GM18858 (cell line): ENCODE results near the gene GJA4.
"Not testable (repeated sequence)": the region's sequence is repeated elsewhere in the genome, so short reads cannot be mapped to it uniquely, and the experiment has no call there.

Source experiments
- ATAC-seq: cut with Tn5 transposase; IDR thresholded peaks from one replicate; pipeline ENCODE4 v1.9.1; 2021; ENCODE audit not compliant: unreplicated experiment

GJA4 gene

DNA sequence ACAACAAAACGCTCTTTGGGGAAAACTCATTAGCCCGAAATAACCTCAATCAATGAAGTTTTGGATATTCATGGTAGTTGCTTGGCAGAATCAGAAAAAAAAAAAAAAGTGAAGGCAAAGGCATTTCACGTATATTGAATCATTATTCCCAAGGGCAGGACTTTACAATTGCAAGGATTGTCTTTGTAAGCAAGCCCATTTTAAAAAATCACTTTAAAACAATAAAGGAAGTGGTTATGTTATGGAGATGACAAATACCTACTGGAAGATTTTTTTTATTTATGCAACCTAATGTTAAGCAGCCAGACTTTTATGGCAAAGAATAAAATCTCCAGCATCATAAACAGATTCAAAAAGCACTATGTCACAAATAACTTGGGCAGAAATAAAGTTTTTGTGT lies 23.9 kb upstream of the GJA4 start:
- no peak for ATAC-seq

DNA sequence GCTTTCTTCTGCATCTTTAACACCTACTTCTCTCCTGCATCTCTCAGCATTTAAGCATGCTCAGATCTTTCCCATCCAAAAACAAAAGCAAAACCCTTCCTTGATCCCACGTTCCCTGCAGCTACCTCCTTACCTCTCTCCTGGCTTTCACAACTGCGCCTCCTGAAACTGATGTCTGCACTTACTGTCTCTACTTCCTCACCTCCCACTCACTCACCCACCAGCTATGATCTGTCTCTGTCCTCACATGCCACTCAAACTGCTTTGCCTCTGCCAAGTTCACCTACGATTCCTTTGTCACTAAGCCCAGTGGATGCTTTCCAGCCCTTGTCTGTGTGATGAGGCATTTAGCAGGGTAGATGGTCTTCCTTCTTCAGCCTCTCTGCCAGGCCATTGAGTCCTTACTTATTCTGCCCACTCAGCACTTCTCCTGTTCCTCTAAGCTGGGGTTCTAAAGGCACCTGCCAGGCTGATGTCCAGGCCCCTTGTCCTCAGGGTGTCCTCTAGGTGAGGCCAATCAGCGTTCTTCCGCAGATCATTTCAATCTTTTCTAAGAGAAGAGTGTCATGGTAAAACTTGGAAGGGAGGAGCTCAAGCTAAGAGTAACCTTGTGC lies 21.8 kb upstream of the GJA4 start:
- ATAC-seq: no peak

DNA sequence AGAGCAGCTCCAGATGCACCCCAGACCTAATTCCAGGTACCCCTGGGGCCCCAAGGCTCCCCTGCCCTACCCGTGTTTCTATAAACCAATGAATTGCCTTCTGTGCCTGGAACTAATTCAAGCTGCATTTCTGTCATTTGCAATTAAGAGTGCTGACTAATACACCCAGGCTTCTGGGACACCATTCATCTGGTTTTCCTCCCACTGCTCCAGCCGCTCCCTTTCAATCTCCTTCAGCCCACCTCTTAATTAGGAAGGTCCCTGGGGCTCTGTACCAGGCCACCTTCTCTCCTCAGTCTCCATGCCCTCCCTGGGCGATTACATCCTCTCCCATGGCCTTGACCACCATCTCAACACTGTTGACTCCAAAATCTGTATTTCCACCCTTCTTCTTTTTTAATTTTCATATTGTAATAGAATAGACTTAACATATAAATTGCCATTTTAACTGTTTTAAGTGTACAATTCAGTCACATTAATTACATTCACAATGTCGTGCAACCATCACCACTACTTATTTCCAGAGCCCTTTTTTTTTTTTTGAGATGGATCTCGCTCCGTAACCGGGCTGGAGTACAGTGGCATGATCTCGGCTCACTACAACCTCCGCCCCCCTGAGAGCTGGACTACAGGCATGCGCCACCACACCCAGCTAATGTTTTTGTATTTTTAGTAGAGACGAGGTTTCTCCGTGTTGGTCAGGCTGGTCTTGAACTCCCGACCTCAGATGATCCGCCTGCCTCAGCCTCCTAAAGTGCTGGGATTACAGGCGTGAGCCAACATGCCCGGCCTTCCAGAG lies 21.0 kb upstream of the GJA4 start:
- no peak for ATAC-seq

DNA sequence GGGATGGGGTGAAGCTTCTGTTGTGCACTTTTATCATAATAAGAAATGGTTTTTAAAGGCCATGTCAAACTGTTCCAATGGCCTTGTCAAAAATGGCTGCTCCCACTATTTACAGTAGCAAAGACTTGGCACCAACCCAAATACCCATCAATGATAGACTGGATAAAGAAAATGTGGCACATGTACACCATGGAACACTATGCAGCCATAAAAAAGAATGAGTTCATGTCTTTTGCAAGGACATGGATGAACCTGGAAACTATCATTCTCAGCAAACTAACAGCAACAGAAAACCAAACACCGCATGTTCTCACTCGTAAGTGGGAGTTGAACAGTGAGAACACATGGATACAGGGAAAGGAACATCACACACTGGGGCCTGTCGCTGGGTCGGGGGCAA lies 19.7 kb upstream of the GJA4 start:
- not testable (repeated sequence) for ATAC-seq

DNA sequence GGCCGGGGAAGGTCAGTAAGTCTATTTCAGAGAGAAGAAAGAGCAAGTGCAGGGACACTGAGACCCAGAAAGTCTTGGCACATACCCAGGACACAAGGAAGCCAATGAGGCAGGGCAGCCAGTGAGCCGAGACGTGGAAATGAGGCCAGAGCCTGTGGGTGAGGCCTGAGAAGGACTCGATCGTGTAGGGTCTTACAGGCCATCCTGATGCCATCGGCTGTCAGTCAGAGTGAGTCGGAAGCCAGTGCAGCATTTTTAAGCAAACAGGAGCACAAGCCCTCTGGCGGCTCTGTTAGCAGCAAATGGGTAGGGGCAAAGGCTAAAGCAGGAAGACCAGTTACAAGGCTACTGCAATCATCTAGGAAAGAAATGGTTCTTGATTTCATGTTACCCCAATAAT lies 17.8 kb upstream of the GJA4 start:
- ATAC-seq: no peak

DNA sequence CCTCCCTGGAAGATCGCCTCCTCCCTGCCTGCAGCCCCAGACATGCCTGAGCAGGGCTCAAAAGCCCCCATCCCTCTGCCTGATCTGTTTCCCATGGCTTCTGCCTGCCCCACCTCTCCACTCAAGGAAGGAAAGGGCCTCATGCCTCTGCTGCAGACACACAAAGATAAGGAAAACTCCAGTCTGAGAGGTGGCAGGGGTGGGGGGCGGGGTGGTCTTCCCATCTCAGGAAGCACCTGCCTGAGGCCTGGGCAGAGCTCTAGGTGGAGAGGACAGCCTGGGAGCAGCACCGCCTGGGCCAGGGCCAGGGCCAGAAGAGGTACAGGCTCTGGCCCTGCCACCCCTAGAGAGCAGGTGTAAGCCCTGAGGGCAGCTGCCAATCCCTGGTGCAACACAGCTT lies 15.9 kb upstream of the GJA4 start:
- ATAC-seq: no peak

DNA sequence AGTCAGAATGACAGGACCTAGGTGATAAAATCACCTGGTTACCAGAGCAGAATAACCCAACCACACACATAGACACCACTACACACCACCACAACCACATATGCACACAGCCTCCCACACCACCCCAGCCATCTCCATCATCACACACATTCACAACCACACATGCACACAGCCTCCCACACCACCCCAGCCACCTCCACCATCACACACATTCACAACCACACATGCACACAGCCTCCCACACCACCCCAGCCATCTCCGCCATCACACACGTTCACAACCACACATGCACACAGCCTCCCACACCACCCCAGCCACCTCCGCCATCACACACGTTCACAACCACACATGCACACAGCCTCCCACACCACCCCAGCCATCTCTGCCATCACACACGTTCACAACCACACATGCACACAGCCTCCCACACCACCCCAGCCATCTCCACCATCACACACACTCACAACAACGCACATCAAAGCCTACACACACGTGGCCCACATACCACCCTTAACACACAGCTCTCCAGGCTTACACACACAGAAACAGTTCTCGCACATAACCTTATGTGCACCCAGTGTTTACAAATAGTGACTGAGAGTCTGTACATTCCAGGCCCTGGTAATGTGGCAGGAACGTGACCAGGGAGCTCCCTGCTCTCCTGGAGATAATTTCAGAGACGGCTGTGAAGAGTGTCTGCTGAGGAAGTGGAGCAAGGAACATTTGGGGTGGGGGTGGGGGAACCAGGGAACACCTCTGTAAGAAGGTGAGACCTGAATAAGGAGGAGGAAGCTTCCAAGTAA lies 15.1 kb upstream of the GJA4 start:
- no peak for ATAC-seq

DNA sequence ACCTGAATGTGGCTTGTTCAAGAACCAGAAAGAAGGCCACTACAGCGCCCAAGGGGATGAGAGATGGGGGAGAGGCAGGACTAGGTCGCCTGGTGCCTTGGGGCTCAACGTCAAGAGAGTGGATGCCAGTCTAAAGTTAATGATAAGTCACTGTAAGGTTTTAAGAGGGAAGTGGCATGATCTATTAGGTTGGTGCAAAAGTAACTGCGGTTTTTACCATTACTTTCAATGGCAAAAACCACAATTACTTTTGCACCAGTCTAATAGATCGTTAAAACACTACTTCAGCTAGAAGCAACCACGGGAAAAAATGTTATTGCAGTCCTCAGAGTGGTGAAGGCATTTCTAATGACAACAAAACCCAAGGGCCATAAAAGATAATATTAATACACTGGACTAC lies 14.4 kb upstream of the GJA4 start:
- no peak for ATAC-seq

DNA sequence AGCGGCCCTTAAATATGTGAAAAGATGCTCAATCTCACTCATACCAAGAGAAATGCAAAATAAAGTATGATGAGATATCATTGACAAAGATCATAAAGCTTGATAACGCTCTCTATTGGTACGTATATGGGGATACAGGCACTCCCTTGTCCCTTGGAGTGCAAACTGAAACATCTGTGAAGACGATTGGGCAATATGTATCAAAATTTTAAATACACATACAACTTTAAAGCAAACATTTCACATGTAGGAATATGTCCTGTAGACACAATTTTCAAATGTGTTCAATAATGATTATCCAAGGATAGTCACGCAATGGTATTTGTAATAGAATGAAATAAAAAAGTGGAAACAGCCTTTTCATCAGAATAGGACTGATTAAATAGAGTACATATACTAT lies 13.8 kb upstream of the GJA4 start:
- ATAC-seq: no peak

DNA sequence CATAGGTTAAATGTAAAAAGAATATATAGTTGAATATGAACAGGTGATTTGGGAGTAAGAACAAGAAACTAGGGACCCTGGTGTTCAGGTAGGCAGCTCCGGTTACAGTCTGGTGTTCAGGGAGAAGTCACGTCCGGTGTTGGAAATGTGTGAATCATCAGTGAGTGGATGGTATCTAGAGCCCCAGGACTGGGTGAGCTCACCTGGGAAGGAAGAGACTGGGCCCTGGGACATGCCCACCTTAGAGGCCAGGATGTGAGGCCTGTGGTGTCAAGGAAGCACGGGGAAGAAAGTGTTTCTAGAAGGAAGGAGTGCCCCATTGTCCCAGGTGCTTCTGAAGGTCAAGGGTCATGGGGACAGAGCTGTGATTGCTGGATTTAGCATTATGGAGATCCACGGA lies 13.3 kb upstream of the GJA4 start:
- no peak for ATAC-seq

DNA sequence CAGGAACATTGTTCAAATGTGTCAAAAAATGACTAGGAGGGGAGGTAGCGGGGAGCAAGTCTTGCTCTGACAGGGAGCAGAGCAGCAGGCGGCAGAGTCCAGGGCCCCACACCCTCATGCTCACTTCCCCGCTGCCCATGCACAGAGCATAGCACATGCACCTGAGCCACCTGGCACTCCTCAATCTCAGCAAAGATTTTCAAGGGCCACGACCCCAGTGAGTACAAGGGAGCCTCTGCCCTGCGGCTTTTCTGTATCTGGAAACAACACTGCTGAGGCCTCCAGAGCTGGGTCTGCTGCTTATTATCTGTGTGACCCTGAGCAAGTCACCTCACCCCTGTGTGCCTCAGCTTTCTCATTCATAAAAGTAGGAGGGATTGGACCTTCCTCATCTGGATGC lies 12.8 kb upstream of the GJA4 start:
- no peak for ATAC-seq

DNA sequence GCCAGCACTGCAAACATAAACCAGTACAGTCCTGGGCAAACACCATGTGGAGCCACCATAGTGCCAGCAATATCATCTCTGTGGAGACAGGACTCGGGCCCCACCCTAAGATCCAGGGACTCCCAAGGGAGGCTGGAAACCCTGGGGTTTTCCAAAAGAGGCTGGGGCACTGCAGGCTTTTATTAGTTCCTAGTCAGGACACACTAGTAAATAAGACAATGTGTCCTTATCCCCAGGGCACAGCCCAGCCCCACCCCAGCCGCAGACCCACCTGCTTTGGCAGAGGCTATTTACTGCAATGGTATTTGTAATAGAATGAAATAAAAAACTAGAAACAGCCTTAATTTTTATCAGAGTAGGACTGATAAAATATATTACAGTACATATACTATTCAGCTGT lies 12.3 kb upstream of the GJA4 start:
- no peak for ATAC-seq

DNA sequence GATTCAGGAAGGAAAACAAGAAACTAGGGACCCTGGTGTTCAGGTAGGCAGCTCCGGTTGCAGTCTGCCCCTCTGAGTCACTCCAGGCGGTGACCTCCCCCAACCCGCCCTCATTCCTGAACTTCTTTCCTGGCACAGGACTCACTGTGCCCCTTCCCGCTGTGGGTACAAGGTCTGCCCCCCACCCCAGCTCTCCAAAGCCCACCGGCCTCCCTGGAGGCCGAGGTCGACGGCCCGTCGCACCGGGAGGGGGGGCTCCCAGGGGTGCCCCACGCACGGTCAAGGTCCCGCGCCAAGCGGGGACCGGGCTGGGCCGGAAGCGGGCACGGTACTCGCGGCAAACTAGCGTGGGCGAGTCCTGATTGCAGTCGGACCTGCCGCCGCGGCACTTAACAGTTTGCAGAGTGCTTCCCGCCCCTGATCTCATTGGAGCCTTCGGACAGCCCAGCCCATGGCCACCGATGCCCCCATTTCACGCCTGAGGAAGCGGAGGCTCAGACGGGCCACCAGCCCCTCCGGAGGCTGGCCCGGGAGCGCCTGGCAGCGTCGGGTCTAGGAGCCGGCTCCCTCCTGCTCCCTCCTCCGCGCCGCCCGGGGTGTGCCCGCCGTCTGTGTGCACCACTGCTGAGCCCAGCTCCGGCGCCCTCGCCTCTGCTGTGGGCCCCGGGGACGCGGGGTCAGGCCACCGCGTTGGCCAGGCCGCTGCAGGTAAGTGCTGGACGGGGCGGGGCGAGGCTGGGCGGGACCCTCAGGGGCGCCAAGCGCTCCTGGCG lies 11.5 kb upstream of the GJA4 start, which contains the start of gene GJB3:
GJB3 (plus strand) TSS at position 144 of the 773 bp plus-strand sequence. CDS start 3,549 bp downstream, outside the sequence.
- ATAC-seq: no peak

DNA sequence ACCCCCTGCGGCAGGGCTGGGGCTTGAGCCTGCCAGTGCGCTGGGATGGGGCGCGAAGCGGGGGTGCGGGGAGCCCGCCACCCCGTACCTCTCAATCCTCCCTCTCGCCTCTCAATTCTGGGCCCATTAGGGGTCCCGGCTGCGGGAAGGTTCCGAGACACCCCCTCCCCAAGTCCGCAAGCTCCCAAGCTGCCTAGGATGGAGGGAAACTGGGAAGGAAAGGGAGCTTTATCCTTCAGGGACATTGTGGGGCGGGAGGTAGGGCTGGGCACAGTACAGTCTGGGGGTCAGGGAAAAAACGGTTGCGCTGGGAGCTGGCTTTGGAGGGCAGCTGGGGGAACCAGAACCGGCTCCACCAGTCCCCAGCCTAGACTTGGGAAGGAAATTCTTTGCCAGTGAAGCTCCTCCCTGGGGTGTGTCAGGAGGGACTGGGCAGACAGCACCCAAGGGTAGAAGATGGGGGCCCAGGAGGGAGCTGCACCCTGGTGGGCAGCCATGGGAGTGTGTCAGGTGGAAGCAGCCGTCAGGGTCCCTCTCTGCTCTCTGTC lies 10.9 kb upstream of the GJA4 start:
- ATAC-seq: no peak

DNA sequence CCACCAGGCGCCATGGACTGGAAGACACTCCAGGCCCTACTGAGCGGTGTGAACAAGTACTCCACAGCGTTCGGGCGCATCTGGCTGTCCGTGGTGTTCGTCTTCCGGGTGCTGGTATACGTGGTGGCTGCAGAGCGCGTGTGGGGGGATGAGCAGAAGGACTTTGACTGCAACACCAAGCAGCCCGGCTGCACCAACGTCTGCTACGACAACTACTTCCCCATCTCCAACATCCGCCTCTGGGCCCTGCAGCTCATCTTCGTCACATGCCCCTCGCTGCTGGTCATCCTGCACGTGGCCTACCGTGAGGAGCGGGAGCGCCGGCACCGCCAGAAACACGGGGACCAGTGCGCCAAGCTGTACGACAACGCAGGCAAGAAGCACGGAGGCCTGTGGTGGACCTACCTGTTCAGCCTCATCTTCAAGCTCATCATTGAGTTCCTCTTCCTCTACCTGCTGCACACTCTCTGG lies 8.0 kb upstream of the GJA4 start:
- no peak for ATAC-seq

DNA sequence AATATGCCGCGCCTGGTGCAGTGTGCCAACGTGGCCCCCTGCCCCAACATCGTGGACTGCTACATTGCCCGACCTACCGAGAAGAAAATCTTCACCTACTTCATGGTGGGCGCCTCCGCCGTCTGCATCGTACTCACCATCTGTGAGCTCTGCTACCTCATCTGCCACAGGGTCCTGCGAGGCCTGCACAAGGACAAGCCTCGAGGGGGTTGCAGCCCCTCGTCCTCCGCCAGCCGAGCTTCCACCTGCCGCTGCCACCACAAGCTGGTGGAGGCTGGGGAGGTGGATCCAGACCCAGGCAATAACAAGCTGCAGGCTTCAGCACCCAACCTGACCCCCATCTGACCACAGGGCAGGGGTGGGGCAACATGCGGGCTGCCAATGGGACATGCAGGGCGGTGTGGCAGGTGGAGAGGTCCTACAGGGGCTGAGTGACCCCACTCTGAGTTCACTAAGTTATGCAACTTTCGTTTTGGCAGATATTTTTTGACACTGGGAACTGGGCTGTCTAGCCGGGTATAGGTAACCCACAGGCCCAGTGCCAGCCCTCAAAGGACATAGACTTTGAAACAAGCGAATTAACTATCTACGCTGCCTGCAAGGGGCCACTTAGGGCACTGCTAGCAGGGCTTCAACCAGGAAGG lies 7.4 kb upstream of the GJA4 start:
- no peak for ATAC-seq

DNA sequence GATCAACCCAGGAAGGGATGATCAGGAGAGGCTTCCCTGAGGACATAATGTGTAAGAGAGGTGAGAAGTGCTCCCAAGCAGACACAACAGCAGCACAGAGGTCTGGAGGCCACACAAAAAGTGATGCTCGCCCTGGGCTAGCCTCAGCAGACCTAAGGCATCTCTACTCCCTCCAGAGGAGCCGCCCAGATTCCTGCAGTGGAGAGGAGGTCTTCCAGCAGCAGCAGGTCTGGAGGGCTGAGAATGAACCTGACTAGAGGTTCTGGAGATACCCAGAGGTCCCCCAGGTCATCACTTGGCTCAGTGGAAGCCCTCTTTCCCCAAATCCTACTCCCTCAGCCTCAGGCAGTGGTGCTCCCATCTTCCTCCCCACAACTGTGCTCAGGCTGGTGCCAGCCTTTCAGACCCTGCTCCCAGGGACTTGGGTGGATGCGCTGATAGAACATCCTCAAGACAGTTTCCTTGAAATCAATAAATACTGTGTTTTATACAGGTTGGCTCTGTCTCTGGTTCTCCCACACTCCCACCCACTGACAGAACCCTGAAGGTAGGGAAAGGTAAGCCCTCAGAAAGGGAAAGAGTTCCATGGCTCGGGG lies 6.8 kb upstream of the GJA4 start:
- ATAC-seq: no peak

DNA sequence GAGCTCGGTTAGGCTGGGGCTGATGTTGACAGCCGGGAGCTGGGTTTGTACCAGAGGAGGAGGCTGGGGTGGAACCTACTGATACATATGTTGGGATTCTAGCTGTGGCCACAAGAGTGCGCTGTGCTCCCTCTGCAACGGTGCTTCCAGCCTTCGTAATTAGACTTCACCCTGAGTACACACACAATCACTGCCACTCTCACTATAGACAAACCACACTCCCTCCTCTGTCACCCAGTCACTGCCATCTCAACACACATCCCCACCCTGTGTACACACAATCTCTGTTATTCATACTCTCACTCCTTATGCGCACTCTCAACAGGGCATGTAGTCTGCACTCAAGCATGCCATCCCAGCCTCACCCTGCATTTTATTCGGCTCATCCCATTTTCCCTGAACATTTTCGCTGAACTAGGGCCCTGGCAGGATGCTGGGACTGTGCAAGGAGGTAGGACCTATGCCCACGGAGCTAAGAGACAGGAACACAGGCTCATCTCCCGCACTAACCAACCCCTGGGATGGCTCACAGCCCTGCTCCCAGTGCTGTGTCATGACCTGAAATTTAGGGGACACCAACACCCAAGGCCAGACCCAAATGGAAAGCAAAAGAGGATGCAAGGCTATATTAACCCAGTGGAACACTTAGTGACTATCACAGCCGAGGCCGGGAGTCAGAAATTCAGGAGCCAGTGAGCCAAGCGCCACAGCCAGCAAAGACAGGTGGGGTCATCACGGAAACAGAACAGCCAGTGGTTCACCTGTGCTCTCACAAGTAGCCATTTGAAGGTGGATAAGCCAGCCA lies 6.1 kb upstream of the GJA4 start:
- ATAC-seq: no peak
